Neutrophil (primary cell): ENCODE data around the gene MARCHF10.

Experiments
- H3K27ac ChIP-seq: fragments of 200-600 bp; sonication (generic); 2 replicates; pipeline ENCODE4 v1.5.1; 2016; ENCODE audit warnings: mild to moderate bottlenecking, moderate library complexity
- H3K27me3 ChIP-seq: fragments of 200-600 bp; sonication (generic); 2 replicates; pipeline ENCODE4 v1.6.0; 2016; ENCODE audit warnings: mild to moderate bottlenecking
- H3K36me3 ChIP-seq: fragments of 200-600 bp; sonication (generic); 2 replicates; pipeline ENCODE4 v1.5.1; 2017
- H3K4me1 ChIP-seq, 2 experiments: fragments of 200-600 bp in 1 of 2; sonication (generic) in 1 of 2; 1 replicate in 1 of 2; 2 replicates in 1 of 2; pipeline versions ENCODE4 v1.5.1 to v1.6.1; 2013 to 2016; ENCODE audit warnings: low read depth in 1 of 2, low read length in 1 of 2, mild to moderate bottlenecking in 1 of 2, moderate library complexity in 1 of 2; ENCODE audit not compliant: control insufficient read depth in 1 of 2, insufficient read depth in 1 of 2
- H3K4me3 ChIP-seq, 2 experiments: fragments of 200-600 bp in 1 of 2; sonication (generic) in 1 of 2; 1 replicate in 1 of 2; 2 replicates in 1 of 2; pipeline ENCODE4 v1.5.1; 2013 to 2016; ENCODE audit warnings: low read depth in 1 of 2, low read length in 1 of 2, mild to moderate bottlenecking in 1 of 2, moderate library complexity in 1 of 2
- H3K9me3 ChIP-seq: fragments of 200-600 bp; sonication (generic); 2 replicates; pipeline ENCODE4 v1.5.1; 2016
- TF ChIP-seq, protein P1 (sequence below): fragments of 200-600 bp; sonication (generic); IDR thresholded peaks from 2 replicates; pipeline ENCODE4 v1.5.1; 2016; ENCODE audit warnings: antibody characterized with exemption

Gene MARCHF10

DNA sequence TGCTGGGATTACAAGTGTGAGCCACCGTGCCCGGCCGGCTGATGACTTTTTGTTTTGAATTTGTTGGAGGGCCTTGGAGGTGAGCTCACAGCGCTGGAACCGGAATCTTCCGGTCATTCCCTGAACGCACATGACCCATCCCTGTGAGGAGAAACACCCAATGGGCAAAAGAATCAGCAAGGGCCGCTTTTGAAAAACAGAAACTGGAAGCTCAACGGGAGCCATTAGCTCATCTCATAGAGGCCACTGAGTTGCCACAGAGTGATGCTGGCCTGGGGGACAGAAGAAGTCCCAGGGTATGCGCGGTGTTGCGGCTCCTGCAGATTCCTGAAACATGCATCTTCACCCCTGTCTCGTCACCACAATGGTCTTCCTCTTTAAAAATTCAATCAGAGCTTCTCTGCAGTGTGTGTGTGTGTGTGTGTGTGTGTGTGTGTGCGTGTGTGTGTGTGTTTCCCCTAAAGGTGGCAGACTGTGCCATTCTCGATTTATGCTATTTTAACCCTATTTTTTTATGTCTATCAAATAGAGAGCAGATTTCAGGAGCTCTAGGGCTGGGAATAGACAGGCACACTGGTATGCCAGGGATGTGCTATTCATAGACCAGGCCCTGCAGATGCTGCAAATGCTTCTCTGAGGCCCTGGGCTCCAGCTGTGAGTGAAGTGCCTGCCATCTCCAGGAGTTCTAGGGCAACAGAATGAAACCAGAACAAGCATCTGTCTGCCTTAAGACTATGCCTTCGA lies 68.3 kb downstream of the MARCHF10 start:
- H3K9me3 ChIP-seq = no peaks in the 10 kb centered on the region
- no peak overlapping the region for H3K4me3 ChIP-seq
- no peaks in the 10 kb centered on the region for H3K36me3 ChIP-seq
- TF ChIP-seq, protein P1, sequence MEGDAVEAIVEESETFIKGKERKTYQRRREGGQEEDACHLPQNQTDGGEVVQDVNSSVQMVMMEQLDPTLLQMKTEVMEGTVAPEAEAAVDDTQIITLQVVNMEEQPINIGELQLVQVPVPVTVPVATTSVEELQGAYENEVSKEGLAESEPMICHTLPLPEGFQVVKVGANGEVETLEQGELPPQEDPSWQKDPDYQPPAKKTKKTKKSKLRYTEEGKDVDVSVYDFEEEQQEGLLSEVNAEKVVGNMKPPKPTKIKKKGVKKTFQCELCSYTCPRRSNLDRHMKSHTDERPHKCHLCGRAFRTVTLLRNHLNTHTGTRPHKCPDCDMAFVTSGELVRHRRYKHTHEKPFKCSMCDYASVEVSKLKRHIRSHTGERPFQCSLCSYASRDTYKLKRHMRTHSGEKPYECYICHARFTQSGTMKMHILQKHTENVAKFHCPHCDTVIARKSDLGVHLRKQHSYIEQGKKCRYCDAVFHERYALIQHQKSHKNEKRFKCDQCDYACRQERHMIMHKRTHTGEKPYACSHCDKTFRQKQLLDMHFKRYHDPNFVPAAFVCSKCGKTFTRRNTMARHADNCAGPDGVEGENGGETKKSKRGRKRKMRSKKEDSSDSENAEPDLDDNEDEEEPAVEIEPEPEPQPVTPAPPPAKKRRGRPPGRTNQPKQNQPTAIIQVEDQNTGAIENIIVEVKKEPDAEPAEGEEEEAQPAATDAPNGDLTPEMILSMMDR = no peak
- H3K27me3 ChIP-seq = peaks cover 7% of the 10 kb centered on the region
- H3K4me1 ChIP-seq = no peaks in the 10 kb centered on the region
- H3K27ac ChIP-seq = no peak overlapping the region

DNA sequence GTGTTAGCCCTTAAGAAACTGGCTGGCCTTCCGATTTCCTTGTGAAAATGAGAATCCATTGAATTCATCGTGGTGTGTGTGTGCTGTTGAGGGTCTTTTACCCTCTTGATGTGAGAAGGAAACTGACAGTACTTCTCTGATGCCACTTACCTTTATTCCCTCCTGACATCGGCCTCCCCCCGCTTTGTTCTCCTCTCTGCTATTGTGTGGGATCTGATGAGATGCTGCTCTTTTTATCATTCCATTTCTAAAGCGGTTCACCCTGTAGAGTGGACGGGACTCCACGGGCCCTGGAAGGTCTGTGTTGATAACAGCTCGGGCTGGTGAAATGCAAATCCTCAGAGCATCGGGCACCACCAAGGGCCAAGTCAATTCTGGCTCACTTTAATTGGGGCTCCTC lies 69.8 kb downstream of the MARCHF10 start:
- no peaks in the 10 kb centered on the region for H3K27me3 ChIP-seq
- H3K9me3 ChIP-seq = no peaks in the 10 kb centered on the region
- H3K4me1 ChIP-seq = no peaks in the 10 kb centered on the region
- TF ChIP-seq, protein P1 = no peak
- no peaks in the 10 kb centered on the region for H3K36me3 ChIP-seq
- H3K4me3 ChIP-seq = no peak overlapping the region
- no peak overlapping the region for H3K27ac ChIP-seq

DNA sequence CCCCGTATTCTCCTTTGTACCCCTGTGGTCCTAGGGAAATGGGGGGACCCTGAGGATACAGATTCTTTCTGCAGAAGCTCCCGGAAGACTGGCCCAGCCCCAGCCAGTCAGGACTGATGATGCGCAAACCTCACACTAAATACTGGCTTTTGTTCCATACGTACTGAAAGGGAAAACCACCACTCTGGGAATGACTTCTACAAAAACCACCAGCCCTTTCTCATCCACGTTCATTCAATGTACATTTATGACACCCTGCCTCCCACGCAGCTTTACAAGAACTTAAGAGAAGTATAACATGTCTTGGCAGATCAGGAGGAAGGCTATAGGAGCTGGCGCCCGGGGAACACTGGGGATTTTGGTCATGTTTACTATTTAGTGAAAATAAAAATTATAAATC lies 70.6 kb downstream of the MARCHF10 start:
- no peak overlapping the region for H3K4me3 ChIP-seq
- no peaks in the 10 kb centered on the region for H3K27me3 ChIP-seq
- no peaks in the 10 kb centered on the region for H3K9me3 ChIP-seq
- no peaks in the 10 kb centered on the region for H3K4me1 ChIP-seq
- TF ChIP-seq, protein P1 = no peak
- H3K36me3 ChIP-seq = no peaks in the 10 kb centered on the region
- H3K27ac ChIP-seq = no peak overlapping the region

DNA sequence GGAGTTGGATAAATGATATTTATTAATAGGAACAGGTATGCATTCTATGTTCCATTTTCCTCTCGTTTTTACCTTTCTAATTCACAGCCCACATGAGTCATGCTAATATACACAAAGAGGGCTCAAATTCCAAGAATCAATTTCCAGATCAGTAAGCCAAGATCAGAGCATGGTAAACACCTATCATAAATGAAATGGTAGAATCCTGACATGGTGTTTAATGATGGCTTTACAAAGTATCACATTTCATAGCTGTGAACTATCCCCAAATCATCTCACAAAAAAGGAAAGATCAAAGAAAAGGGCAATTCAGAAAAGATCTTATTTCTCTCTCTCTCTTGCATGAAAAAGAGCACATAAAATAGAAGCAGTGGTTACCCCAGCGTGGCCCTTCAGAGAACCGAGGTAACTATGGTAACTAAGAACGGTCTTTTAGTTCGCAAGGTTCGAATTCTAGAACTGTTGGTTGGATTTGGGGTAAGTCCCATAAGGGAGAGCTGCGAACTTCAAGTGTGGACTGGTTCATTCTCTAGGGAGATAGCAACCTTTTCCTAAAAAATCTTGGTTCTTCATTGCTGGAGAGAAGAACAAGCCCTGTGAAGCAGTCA lies 73.0 kb downstream of the MARCHF10 start:
- Histone ChIP-seq H3K27ac (no peak overlapping the region), H3K4me3 (no peak overlapping the region), H3K9me3 (no peaks in the 10 kb centered on the region), H3K4me1 (no peaks in the 10 kb centered on the region), H3K27me3 (no peaks in the 10 kb centered on the region), H3K36me3 (no peaks in the 10 kb centered on the region)
- TF ChIP-seq, protein P1 = no peak

GRCh38 chr17:62732125-62732524 lies 76.0 kb downstream of the MARCHF10 start:
- Histone ChIP-seq H3K36me3 (no peaks in the 10 kb centered on the region), H3K9me3 (no peaks in the 10 kb centered on the region), H3K27me3 (peaks cover 15% of the 10 kb centered on the region), H3K4me1 (no peaks in the 10 kb centered on the region), H3K4me3 (no peak overlapping the region), H3K27ac (no peak overlapping the region)
- TF ChIP-seq, protein P1 = no peak
